Neural cell (in vitro differentiated cells): ENCODE results near the gene LGALSL. TPM values are rescaled to one million over a fixed set of nuclear protein-coding genes. Genes with fewer than 3 reads are reported as not detected.

Source experiments
- H2AFZ ChIP-seq: fragments of 200-600, 300-800 bp; sonication (generic), shearing (Covaris generic); 2 replicates; pipeline ENCODE4 v1.6.0; 2014; ENCODE audit warnings: low read depth, mild to moderate bottlenecking, antibody characterized with exemption, low read length, moderate library complexity
- H3F3A ChIP-seq: fragments of 200-600 bp; shearing (Covaris generic); 2 replicates; pipeline ENCODE4 v1.6.1; 2016; ENCODE audit warnings: mild to moderate bottlenecking, moderate library complexity, mixed read lengths, antibody characterized with exemption, low read length; ENCODE audit not compliant: insufficient read depth, poor library complexity, severe bottlenecking
- H3K27ac ChIP-seq: fragments of 200-600, 300-800 bp; sonication (generic), shearing (Covaris generic); 2 replicates; pipeline ENCODE4 v1.5.1; 2014; ENCODE audit warnings: mild to moderate bottlenecking, low read length, moderate library complexity
- H3K27me3 ChIP-seq: fragments of 300-800, 200-600 bp; sonication (generic), shearing (Covaris generic); 2 replicates; pipeline ENCODE4 v1.6.0; 2014; ENCODE audit warnings: mild to moderate bottlenecking, low read depth, low read length, moderate library complexity; ENCODE audit not compliant: insufficient read depth
- H3K36me3 ChIP-seq: fragments of 300-800, 200-600 bp; sonication (generic), shearing (Covaris generic); 2 replicates; pipeline ENCODE4 v1.5.1; 2014; ENCODE audit warnings: mild to moderate bottlenecking, antibody characterized with exemption, low read length, moderate library complexity; ENCODE audit not compliant: insufficient read depth
- H3K4me2 ChIP-seq: fragments of 300-800, 200-600 bp; sonication (generic), shearing (Covaris generic); 2 replicates; pipeline ENCODE4 v1.6.0; 2014; ENCODE audit warnings: mild to moderate bottlenecking, low read length
- H3K4me3 ChIP-seq: fragments of 300-800, 200-600 bp; sonication (generic), shearing (Covaris generic); 2 replicates; pipeline ENCODE4 v1.5.1; 2014; ENCODE audit warnings: mild to moderate bottlenecking, low read length, moderate library complexity
- H3K79me2 ChIP-seq: fragments of 200-600 bp; shearing (Covaris generic); replicated peaks from 2 replicates; pipeline ENCODE4 v1.6.0; 2014; ENCODE audit warnings: mild to moderate bottlenecking, low read length, moderate library complexity; ENCODE audit not compliant: insufficient read depth
- H3K9ac ChIP-seq: fragments of 300-800, 200-600 bp; sonication (generic), shearing (Covaris generic); 2 replicates; pipeline ENCODE4 v1.6.1; 2016; ENCODE audit warnings: mild to moderate bottlenecking, low read length, mixed read lengths
- H3K9me2 ChIP-seq: fragments of 200-600 bp; shearing (Covaris generic); 2 replicates; pipeline ENCODE4 v1.6.1; 2016; ENCODE audit warnings: mild to moderate bottlenecking, low read length, mixed read lengths; ENCODE audit not compliant: insufficient read depth
- H3K9me3 ChIP-seq: fragments of 200-600, 300-800 bp; sonication (generic), shearing (Covaris generic); 2 replicates; pipeline ENCODE4 v1.6.1; 2016; ENCODE audit warnings: mild to moderate bottlenecking, mixed run types, low read length, moderate library complexity, mixed read lengths
- H4K20me1 ChIP-seq: fragments of 200-600 bp; shearing (Covaris generic); 2 replicates; pipeline ENCODE4 v1.6.1; 2016; ENCODE audit warnings: mild to moderate bottlenecking, mixed run types; ENCODE audit not compliant: insufficient read depth
- CTCF ChIP-seq: fragments of 450-650 bp; IDR thresholded peaks from 2 replicates; pipeline ENCODE4 v1.5.1; 2014; ENCODE audit warnings: antibody characterized with exemption, mild to moderate bottlenecking, moderate library complexity; ENCODE audit not compliant: poor library complexity, severe bottlenecking
- EP300 ChIP-seq: fragments of 450-650 bp; conservative IDR thresholded peaks from 2 replicates; pipeline ENCODE4 v1.6.1; 2014; ENCODE audit warnings: antibody characterized with exemption, mild to moderate bottlenecking, moderate library complexity; ENCODE audit not compliant: poor library complexity, severe bottlenecking
- EZH2 ChIP-seq: fragments of 200-600, 300-800 bp; shearing (Covaris generic), sonication (generic); IDR thresholded peaks from 2 replicates; pipeline ENCODE4 v1.6.1; 2014; ENCODE audit warnings: antibody characterized with exemption, low read length, borderline replicate concordance, mild to moderate bottlenecking; ENCODE audit not compliant: insufficient read depth, poor library complexity, severe bottlenecking
- MXI1 ChIP-seq: fragments of 450-650 bp; conservative IDR thresholded peaks from 2 replicates; pipeline ENCODE4 v1.6.1; 2014; ENCODE audit warnings: antibody characterized with exemption, mild to moderate bottlenecking; ENCODE audit not compliant: poor library complexity, severe bottlenecking
- POLR2AphosphoS5 ChIP-seq: IDR thresholded peaks from 2 replicates; pipeline ENCODE4 v1.6.1; 2012
- RAD21 ChIP-seq: fragments of 450-650 bp; conservative IDR thresholded peaks from 2 replicates; pipeline ENCODE4 v1.6.1; 2014; ENCODE audit warnings: antibody characterized with exemption, mild to moderate bottlenecking, moderate library complexity
- REST ChIP-seq: IDR thresholded peaks from 2 replicates; pipeline ENCODE4 v1.6.1; 2012; ENCODE audit warnings: borderline replicate concordance
- SMC3 ChIP-seq: fragments of 450-650 bp; conservative IDR thresholded peaks from 2 replicates; pipeline ENCODE4 v1.6.1; 2014; ENCODE audit warnings: antibody characterized with exemption, mild to moderate bottlenecking, moderate library complexity; ENCODE audit not compliant: poor library complexity
- TAF1 ChIP-seq: IDR thresholded peaks from 2 replicates; pipeline ENCODE4 v1.6.1; 2012; ENCODE audit warnings: low read depth
- polyA plus RNA-seq: library from polyadenylated mRNA; depleted of rRNA; stranded (reverse); fragments of >200 nt; gene quantifications from 2 replicates; pipeline ENCODE4 v1.2.3, GENCODE V29; 2014

The LGALSL gene
- polyA plus RNA-seq, 1 donor from 2014 or later: 43.6 TPM

GRCh38 chr2:64470071-64470470 lies 16.1 kb downstream of the LGALSL start:
- Histone ChIP-seq H3K9ac (no peak overlapping the region), H3K27me3 (no peaks in the 10 kb centered on the region), H3K9me3 (no peaks in the 10 kb centered on the region), H3K4me3 (no peak overlapping the region), H3K79me2 (no peaks in the 10 kb centered on the region), H3K36me3 (no peaks in the 10 kb centered on the region), H2AFZ (no peak overlapping the region), H3K27ac (no peak overlapping the region), H3K4me2 (no peak overlapping the region), H3K9me2 (no peaks in the 10 kb centered on the region), H4K20me1 (no peaks in the 10 kb centered on the region), H3F3A (no peaks in the 10 kb centered on the region)
- no peak for TF ChIP-seq MXI1
- no peak for TF ChIP-seq SMC3
- no peak for TF ChIP-seq REST
- no peak for TF ChIP-seq CTCF
- TF ChIP-seq EZH2: no peak
- no peak for TF ChIP-seq TAF1
- TF ChIP-seq POLR2AphosphoS5: no peak
- TF ChIP-seq EP300: no peak
- TF ChIP-seq RAD21: no peak

GRCh38 chr2:64470766-64471295 lies 16.9 kb downstream of the LGALSL start:
- H3K9ac ChIP-seq: no peak overlapping the region
- H3K4me3 ChIP-seq: no peak overlapping the region
- TF ChIP-seq CTCF: no peak
- H3K9me2 ChIP-seq: no peaks in the 10 kb centered on the region
- no peak overlapping the region for H3K4me2 ChIP-seq
- H2AFZ ChIP-seq: no peak overlapping the region
- no peaks in the 10 kb centered on the region for H4K20me1 ChIP-seq
- no peaks in the 10 kb centered on the region for H3F3A ChIP-seq
- H3K27ac ChIP-seq: no peak overlapping the region
- no peaks in the 10 kb centered on the region for H3K79me2 ChIP-seq
- no peaks in the 10 kb centered on the region for H3K27me3 ChIP-seq
- no peaks in the 10 kb centered on the region for H3K9me3 ChIP-seq
- H3K36me3 ChIP-seq: no peaks in the 10 kb centered on the region
